ENCODE results near the gene TGM4. TPM values are rescaled to one million over a fixed set of nuclear protein-coding genes. Genes with fewer than 3 reads are reported as not detected.
"Not testable (repeated sequence)": the region's sequence is repeated elsewhere in the genome, so short reads cannot be mapped to it uniquely, and the experiment has no call there.

TGM4 gene
- total RNA-seq, 2 donors from 2014 or later: not detected

DNA sequence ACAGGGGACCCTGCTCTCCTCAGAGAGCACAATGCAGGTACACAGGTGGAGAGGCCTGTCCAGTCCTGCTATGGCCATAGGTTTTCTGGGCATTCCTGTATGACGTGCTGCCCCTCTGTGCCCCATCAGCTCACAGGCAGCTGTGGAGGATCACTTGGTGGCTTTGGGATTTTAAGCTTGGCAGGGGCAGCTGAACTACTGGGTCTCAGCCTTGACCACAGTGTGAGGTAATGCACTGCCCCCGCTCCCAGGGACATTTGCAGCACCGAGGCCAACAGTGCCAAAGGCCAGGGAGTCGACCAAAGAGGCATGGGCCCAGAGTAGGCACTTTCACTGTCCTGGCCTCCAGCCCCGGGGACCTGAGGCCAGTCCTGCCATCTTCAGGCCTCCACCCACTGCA lies 55.4 kb downstream of the TGM4 start:
- no peaks in the 10 kb centered on the region for H3K9me3 ChIP-seq (ENCODE audit: control insufficient read depth, low read length, poor library complexity, severe bottlenecking)
- Mint-ChIP-seq H3K4me3 (no peak overlapping the region), H3K4me1 (peaks cover 3% of the 10 kb centered on the region), H3K27me3 (no peaks in the 10 kb centered on the region), H3K27ac (peak overlapping the region; percentile 51), H3K36me3 (ENCODE audit: low read depth) (peaks cover 10% of the 10 kb centered on the region)
- DNase-seq: no peak
- ATAC-seq: no peak

DNA sequence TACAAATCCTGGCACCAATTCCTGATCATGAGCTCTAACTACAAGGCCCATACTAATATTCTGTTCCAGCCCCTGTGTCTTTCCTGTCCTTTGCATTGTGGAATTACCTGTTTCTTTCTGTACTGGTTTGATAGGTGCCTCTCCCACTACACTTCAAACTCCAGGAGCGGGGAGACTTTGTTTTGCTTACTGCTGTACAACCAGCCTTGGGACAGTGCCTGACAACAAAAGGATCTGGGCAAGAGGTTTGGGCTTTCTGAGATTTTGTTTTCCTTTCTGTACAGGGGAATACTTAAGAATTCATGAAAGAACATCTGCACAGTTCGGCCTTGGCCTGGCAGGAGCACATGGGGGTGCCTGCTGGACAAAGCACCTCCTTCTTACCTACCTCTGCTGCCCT lies 56.5 kb downstream of the TGM4 start:
- DNase-seq (no peak), ATAC-seq (no peak)
- peaks cover 5% of the 10 kb centered on the region for H3K4me1 Mint-ChIP-seq
- H3K36me3 Mint-ChIP-seq (ENCODE audit: low read depth): peaks cover 5% of the 10 kb centered on the region
- no peaks in the 10 kb centered on the region for H3K27me3 Mint-ChIP-seq
- H3K9me3 ChIP-seq (ENCODE audit: control insufficient read depth, low read length, poor library complexity, severe bottlenecking): no peaks in the 10 kb centered on the region
- H3K27ac Mint-ChIP-seq: no peak overlapping the region
- no peak overlapping the region for H3K4me3 Mint-ChIP-seq

- no peak overlapping the region for H3K27ac Mint-ChIP-seq
These were observed 57.4 kb downstream of the TGM4 start for GRCh38 chr3:44931791-44932190.

DNA sequence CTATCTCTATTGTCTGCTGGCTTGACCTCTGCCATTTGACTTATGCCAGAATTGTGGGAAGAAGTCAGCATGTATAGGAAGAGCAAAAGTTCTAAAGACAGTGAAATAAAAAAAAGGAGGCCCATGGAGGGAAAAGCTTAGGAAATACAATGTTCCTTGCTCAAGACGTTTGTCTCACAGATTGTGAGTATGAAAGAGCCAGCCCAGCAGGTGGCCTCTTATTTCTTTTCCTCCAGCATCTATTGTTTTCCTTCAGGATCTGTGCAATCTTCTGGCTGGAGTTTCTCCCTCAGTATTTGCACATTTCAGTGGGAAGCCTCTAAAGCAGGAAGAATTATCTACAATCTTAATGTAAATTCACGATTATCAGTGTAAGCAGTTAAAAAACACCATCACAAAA lies 57.9 kb downstream of the TGM4 start:
- no peak overlapping the region for H3K27ac Mint-ChIP-seq
- H3K4me1 Mint-ChIP-seq: peaks cover 7% of the 10 kb centered on the region
- peaks cover 4% of the 10 kb centered on the region for H3K36me3 Mint-ChIP-seq (ENCODE audit: low read depth)
- H3K4me3 Mint-ChIP-seq: no peak overlapping the region
- DNase-seq (no peak), ATAC-seq (no peak)
- no peaks in the 10 kb centered on the region for H3K27me3 Mint-ChIP-seq
- no peaks in the 10 kb centered on the region for H3K9me3 ChIP-seq (ENCODE audit: control insufficient read depth, low read length, poor library complexity, severe bottlenecking)

More at GRCh38 chr3:44931791-44932190, 57.4 kb downstream of the TGM4 start:
- no peak for ATAC-seq
- no peaks in the 10 kb centered on the region for H3K9me3 ChIP-seq (ENCODE audit: control insufficient read depth, low read length, poor library complexity, severe bottlenecking)
- H3K36me3 Mint-ChIP-seq (ENCODE audit: low read depth): peaks cover 4% of the 10 kb centered on the region
- no peaks in the 10 kb centered on the region for H3K27me3 Mint-ChIP-seq
- no peak for DNase-seq
- H3K4me3 Mint-ChIP-seq: no peak overlapping the region
- H3K4me1 Mint-ChIP-seq: peaks cover 7% of the 10 kb centered on the region

DNA sequence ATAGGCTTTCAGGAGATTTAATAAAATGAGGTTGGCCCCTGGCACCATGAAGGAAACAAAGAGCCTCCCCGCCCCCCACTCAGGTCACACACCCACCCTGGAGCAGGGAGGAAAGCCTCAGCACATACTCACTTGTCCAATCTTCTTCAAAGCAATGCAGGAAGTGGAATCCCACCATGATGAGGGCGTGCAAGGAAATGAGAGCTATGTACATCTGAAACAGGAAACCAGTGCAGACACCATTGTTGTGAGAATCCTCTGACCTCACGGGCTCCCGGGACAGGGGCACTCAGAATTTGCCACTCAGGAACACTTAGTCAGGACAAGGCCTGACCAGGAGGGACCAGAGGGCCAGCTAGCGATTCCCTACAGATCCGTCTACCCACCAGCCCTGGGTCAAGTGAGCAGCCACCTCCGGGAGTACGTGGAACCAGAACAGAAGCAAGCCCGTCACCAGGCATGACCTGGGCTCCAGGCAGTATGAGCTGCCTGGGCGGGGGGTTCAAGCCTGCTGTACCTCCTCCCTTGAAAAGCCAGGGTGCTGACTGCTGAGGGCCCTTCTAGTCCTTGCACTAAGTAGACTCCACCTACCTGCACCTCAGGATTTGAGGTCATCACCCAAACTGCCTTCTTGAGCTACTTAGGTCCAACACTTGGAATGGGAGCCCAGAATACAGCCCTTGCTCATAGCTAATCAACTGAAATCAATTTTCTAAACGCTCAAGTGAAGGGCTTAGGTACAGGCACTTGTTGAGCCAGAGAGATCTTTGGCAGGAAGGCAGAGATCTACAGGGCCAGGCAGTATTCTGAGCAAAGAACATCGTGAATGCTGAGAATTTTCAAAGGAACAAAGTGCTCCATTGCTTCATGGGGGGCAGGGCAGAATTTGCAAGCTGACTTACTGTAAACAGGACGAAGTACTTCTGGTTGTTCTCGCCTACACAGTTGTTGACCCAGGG lies 58.9 kb downstream of the TGM4 start:
- no peak overlapping the region for H3K4me3 Mint-ChIP-seq
- H3K4me1 Mint-ChIP-seq: peaks cover 7% of the 10 kb centered on the region
- peaks cover 4% of the 10 kb centered on the region for H3K36me3 Mint-ChIP-seq (ENCODE audit: low read depth)
- DNase-seq (no peak), ATAC-seq (no peak)
- H3K27ac Mint-ChIP-seq: no peak overlapping the region
- H3K9me3 ChIP-seq (ENCODE audit: control insufficient read depth, low read length, poor library complexity, severe bottlenecking): no peaks in the 10 kb centered on the region
- no peaks in the 10 kb centered on the region for H3K27me3 Mint-ChIP-seq

DNA sequence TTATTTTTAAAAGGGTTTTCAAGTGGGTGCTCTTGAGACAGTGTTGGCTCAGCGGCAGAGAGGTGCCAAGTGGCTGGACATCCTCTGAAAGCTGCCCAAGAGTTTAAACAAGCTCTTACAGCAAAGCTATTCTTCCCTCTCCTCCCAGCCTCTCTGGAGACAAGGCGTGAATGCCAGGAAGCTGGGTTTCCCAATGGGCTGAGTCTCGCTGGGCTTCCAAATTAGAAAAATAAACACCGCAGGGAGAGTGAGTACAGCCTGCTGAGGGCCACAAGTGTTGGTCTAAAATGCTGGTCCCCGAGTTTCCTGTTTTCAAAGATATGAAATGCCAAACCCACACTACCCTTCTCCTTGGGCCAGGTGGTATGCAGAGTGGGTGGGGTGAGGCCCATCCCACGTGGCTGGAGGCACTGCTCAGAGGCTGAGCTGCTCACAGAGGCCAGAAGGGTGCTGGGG lies 65.2 kb downstream of the TGM4 start:
- no peak for DNase-seq
- Mint-ChIP-seq H3K27me3 (no peaks in the 10 kb centered on the region), H3K27ac (no peak overlapping the region)

DNA sequence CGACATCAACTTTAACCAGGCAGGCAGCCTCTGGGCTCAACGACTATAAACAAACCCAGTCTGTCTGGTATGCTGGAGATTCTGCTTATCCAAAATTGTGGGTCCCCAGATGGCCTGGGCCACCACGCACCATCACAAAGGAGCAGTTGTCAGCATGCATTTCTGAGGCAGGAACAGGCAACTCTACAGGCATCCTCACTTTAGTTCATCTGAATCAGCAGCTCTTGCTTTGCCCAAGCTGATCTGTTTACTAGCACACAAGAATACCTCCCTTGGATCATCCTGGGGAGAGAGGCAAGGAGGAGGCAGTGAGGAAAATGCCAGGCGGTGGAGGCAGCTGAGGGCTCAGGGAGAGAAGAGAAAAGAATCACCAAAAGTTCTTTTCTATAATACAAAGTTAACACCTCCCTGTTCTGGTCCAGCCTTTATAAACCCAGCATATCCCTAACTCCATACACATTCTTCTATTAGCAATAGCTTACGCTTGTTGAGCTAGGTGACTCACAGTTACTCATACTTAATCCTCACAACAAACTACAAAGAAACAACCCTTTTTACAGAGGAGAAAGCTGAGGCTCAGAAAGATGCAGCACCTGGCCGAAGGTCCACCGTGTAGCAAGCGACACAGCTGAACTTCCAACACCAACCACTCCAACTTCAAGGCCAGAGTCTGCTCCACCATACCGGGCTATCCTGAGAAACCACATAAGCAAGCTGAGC lies 68.0 kb downstream of the TGM4 start:
- H3K36me3 Mint-ChIP-seq (ENCODE audit: low read depth): peaks cover 10% of the 10 kb centered on the region
- H3K4me1 Mint-ChIP-seq: peaks cover 15% of the 10 kb centered on the region
- ATAC-seq (no peak), DNase-seq (no peak)
- H3K27me3 Mint-ChIP-seq: no peaks in the 10 kb centered on the region
- no peak overlapping the region for H3K4me3 Mint-ChIP-seq
- H3K9me3 ChIP-seq (ENCODE audit: control insufficient read depth, low read length, poor library complexity, severe bottlenecking): no peaks in the 10 kb centered on the region
- no peak overlapping the region for H3K27ac Mint-ChIP-seq

More for the DNA sequence above, 65.2 kb downstream of the TGM4 start:
- Mint-ChIP-seq H3K4me3 (no peak overlapping the region), H3K36me3 (ENCODE audit: low read depth) (peaks cover 6% of the 10 kb centered on the region), H3K4me1 (peaks cover 14% of the 10 kb centered on the region)
- no peaks in the 10 kb centered on the region for H3K9me3 ChIP-seq (ENCODE audit: control insufficient read depth, low read length, poor library complexity, severe bottlenecking)
- ATAC-seq: no peak

DNA sequence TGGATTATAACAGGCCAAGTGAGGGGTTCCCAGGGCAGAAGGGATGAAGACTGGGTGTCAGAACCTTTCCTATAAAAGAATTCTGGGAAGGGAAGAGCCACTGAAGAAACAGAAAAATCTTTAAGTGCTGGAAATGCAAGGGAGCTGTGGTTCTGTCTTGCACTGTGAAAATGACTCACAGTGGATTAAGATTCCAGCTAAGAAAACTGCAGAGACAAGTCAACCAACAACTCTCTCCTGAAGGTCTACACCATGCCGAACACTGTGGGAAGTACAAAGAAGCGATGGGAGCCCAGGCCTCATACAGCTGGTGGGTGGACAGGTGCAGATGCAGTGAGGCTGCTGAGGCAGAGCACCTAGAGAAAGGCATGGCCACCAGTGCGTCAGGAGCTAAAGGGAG lies 73.8 kb downstream of the TGM4 start:
- H3K27me3 Mint-ChIP-seq: no peaks in the 10 kb centered on the region
- H3K4me3 Mint-ChIP-seq: no peak overlapping the region
- peaks cover 30% of the 10 kb centered on the region for H3K4me1 Mint-ChIP-seq
- DNase-seq (no peak), ATAC-seq (no peak)
- H3K27ac Mint-ChIP-seq: no peak overlapping the region
- H3K9me3 ChIP-seq (ENCODE audit: control insufficient read depth, low read length, poor library complexity, severe bottlenecking): no peaks in the 10 kb centered on the region
- H3K36me3 Mint-ChIP-seq (ENCODE audit: low read depth): peaks cover 13% of the 10 kb centered on the region

GRCh38 chr3:44949770-44950169 lies 75.4 kb downstream of the TGM4 start:
- H3K9me3 ChIP-seq (ENCODE audit: control insufficient read depth, low read length, poor library complexity, severe bottlenecking); ATAC-seq; H3K4me3 Mint-ChIP-seq; H3K27me3 Mint-ChIP-seq; H3K27ac Mint-ChIP-seq; DNase-seq: not testable (repeated sequence)
- Mint-ChIP-seq H3K36me3 (ENCODE audit: low read depth) (peaks cover 13% of the 10 kb centered on the region), H3K4me1 (peaks cover 33% of the 10 kb centered on the region)

GRCh38 chr3:44950275-44950734 lies 75.9 kb downstream of the TGM4 start:
- H3K9me3 ChIP-seq (ENCODE audit: control insufficient read depth, low read length, poor library complexity, severe bottlenecking): no peaks in the 10 kb centered on the region
- peaks cover 13% of the 10 kb centered on the region for H3K36me3 Mint-ChIP-seq (ENCODE audit: low read depth)
- peaks cover 33% of the 10 kb centered on the region for H3K4me1 Mint-ChIP-seq
- H3K4me3 Mint-ChIP-seq: no peak overlapping the region
- DNase-seq (no peak), ATAC-seq (no peak)
- H3K27me3 Mint-ChIP-seq: no peaks in the 10 kb centered on the region
- peak overlapping the region; percentile 74 for H3K27ac Mint-ChIP-seq

GRCh38 chr3:44952689-44953088 lies 78.3 kb downstream of the TGM4 start:
- H3K4me1 Mint-ChIP-seq: peaks cover 35% of the 10 kb centered on the region
- H3K27ac Mint-ChIP-seq: peak overlapping the region; percentile 5
- peaks cover 18% of the 10 kb centered on the region for H3K36me3 Mint-ChIP-seq (ENCODE audit: low read depth)
- no peak overlapping the region for H3K4me3 Mint-ChIP-seq
- H3K9me3 ChIP-seq (ENCODE audit: control insufficient read depth, low read length, poor library complexity, severe bottlenecking): no peaks in the 10 kb centered on the region
- H3K27me3 Mint-ChIP-seq: no peaks in the 10 kb centered on the region
- DNase-seq (no peak), ATAC-seq (no peak)

DNA sequence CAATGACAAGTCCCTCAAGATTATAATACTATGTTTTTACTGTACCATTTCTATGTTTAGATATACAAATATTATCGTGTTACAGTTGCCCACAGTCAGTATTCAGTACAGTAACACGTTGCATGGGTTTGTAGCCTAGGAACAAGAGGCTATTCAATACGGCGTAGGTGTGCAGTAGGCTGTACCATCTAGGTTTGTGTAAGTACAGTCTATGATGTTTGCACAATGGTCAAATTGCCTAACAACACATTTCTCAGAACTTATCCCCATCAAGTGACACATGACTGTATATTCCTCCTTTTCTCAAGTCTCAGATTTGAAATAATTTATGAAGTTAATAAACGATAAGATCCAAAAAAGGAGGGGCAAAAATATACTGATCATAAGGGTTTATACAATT lies 79.9 kb downstream of the TGM4 start:
- H3K36me3 Mint-ChIP-seq (ENCODE audit: low read depth): peaks cover 18% of the 10 kb centered on the region
- H3K9me3 ChIP-seq (ENCODE audit: control insufficient read depth, low read length, poor library complexity, severe bottlenecking): no peaks in the 10 kb centered on the region
- ATAC-seq (no peak), DNase-seq (no peak)
- no peak overlapping the region for H3K27ac Mint-ChIP-seq
- H3K4me3 Mint-ChIP-seq: no peak overlapping the region
- H3K27me3 Mint-ChIP-seq: no peaks in the 10 kb centered on the region
- peaks cover 32% of the 10 kb centered on the region for H3K4me1 Mint-ChIP-seq

DNA sequence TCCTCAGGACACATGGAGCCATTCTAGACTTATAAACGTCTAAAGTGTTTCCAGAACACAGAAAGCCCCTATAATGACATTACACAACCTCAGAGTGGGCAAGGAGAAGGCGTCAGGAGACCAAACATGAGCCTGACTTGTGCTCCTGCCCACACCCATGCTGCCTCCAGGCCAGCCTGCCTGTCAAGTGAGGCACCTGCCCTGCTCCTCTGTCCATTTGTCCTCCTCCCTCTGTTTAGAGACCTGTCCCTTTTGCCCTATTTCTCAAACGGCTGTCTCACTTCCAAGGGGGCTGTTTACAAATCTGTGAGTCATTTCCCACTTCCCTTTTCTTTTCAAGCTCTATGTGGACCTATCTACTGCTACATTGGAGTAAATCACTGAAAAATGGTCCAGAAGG lies 80.6 kb downstream of the TGM4 start:
- Mint-ChIP-seq H3K4me1 (peaks cover 32% of the 10 kb centered on the region), H3K4me3 (no peak overlapping the region), H3K36me3 (ENCODE audit: low read depth) (peaks cover 18% of the 10 kb centered on the region), H3K27ac (no peak overlapping the region), H3K27me3 (no peaks in the 10 kb centered on the region)
- no peak for DNase-seq
- no peak for ATAC-seq
- H3K9me3 ChIP-seq (ENCODE audit: control insufficient read depth, low read length, poor library complexity, severe bottlenecking): no peaks in the 10 kb centered on the region

All from T-helper 17 cell (primary cell).